CD8-positive, alpha-beta memory T cell (primary cell): ENCODE results near the gene ITIH5. TPM values are rescaled to one million over a fixed set of nuclear protein-coding genes. Genes with fewer than 3 reads are reported as not detected.

Source experiments
- CTCF ChIA-PET: fragments of 350-600 bp; sonication (Branson Sonifier 250); formaldehyde crosslinking; loops from one replicate; lab custom pipeline; 2021; ENCODE audit warnings: antibody characterized with exemption; lab: Charles Lee
- POLR2A ChIA-PET: fragments of 350-600 bp; sonication (Branson Sonifier 250); formaldehyde crosslinking; loops from one replicate; lab custom pipeline; 2021; ENCODE audit warnings: antibody characterized with exemption; lab: Charles Lee
- DNase-seq, 5 donors: peaks; one replicate each; pipeline versions ENCODE4 v3.0.0 to v3.0.0-alpha.2; 2020 to 2022; ENCODE audit warnings: mixed read lengths in 1 of 5
- H3K27ac ChIP-seq: one replicate; pipeline ENCODE4 v1.7.0; 2013; ENCODE audit warnings: low read depth, mild to moderate bottlenecking, low read length, moderate library complexity
- H3K27me3 ChIP-seq: 2 replicates; pipeline ENCODE4 v1.7.0; 2013; ENCODE audit warnings: low read length, mild to moderate bottlenecking; ENCODE audit not compliant: insufficient read depth, poor library complexity, severe bottlenecking
- H3K36me3 ChIP-seq: 2 replicates; pipeline ENCODE4 v1.7.0; 2013; ENCODE audit warnings: mild to moderate bottlenecking, low read length, moderate library complexity; ENCODE audit not compliant: insufficient read depth
- H3K4me1 ChIP-seq: 2 replicates; pipeline ENCODE4 v1.7.0; 2013; ENCODE audit warnings: mild to moderate bottlenecking, low read length, moderate library complexity; ENCODE audit not compliant: insufficient read depth
- H3K4me3 ChIP-seq: 2 replicates; pipeline ENCODE4 v1.7.0; 2013; ENCODE audit warnings: mild to moderate bottlenecking, low read length
- H3K9me3 ChIP-seq: 2 replicates; pipeline ENCODE4 v1.7.0; 2013; ENCODE audit warnings: mild to moderate bottlenecking, low read length
- H3K27ac Mint-ChIP-seq, 8 donors: one replicate each; pipeline ENCODE4 v1.8.0; 2020 to 2021; ENCODE audit warnings: mixed read lengths in 8 of 8, mild to moderate bottlenecking in 6 of 8, inconsistent platforms in 3 of 8, moderate library complexity in 3 of 8
- H3K27me3 Mint-ChIP-seq, 2 donors: one replicate each; pipeline ENCODE4 v1.8.0; 2020 to 2021; ENCODE audit warnings: mixed read lengths in 2 of 2, mild to moderate bottlenecking in 1 of 2, moderate library complexity in 1 of 2
- H3K36me3 Mint-ChIP-seq, 3 donors: one replicate each; pipeline ENCODE4 v1.8.0; 2020 to 2021; ENCODE audit warnings: mixed read lengths in 3 of 3, inconsistent platforms in 1 of 3, mild to moderate bottlenecking in 1 of 3
- H3K4me1 Mint-ChIP-seq, 3 donors: one replicate each; pipeline ENCODE4 v1.8.0; 2020 to 2021; ENCODE audit warnings: mixed read lengths in 3 of 3, inconsistent platforms in 1 of 3, mild to moderate bottlenecking in 1 of 3
- H3K4me3 Mint-ChIP-seq, 7 donors: one replicate each; pipeline ENCODE4 v1.8.0; 2020 to 2021; ENCODE audit warnings: mixed read lengths in 7 of 7, mild to moderate bottlenecking in 6 of 7, moderate library complexity in 4 of 7, inconsistent platforms in 2 of 7
- H3K9me3 Mint-ChIP-seq, 5 donors: one replicate each; pipeline ENCODE4 v1.8.0; 2020 to 2022; ENCODE audit warnings: mixed read lengths in 5 of 5, mild to moderate bottlenecking in 3 of 5, moderate library complexity in 2 of 5, inconsistent platforms in 1 of 5
- polyA plus RNA-seq: library from polyadenylated mRNA; unstranded; fragments of 300-500 nt; fragmentation: Illumina TruSeq; gene quantifications from one replicate; pipeline ENCODE4 v1.2.3, GENCODE V29; 2021
- total RNA-seq, 2 experiments: library from RNA; stranded (reverse); gene quantifications; one replicate each; pipeline ENCODE4 v1.2.3, GENCODE V29; 2021

The ITIH5 gene
- total and polyA plus RNA-seq, 3 experiments from 2014 or later, result not detected

DNA sequence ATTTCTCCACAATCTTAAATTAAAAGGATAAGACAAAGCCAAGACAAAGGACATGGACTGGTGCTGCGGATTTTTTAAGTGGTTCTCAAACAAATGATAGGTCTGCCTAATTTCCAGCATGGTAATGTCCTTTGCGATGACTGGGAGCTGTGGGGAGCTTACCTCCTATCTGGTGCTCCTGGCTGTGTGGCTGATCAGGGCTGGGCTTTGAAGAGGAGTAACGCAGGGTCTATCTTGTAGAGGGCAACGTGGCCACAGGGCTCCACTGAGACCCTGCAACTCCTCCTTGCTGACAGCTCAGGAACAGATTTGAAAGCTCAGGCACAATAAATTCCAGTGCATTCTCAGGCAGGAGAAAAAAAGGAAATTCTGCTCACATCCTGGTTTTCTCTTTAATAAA is 152.8 kb downstream of the ITIH5 start:
- Mint-ChIP-seq H3K27me3 (peaks cover 0 to 3% of the 10 kb centered on the region in 2 donors), H3K36me3 (peaks cover 3 to 25% (median 3%) of the 10 kb centered on the region in 3 donors), H3K4me3 (peak overlapping the region in 1 of 7 donors; percentile 40), H3K27ac (peak overlapping the region in 4 of 8 donors; percentile 6 to 68 (median 50)), H3K9me3 (peaks cover 15 to 20% (median 17%) of the 10 kb centered on the region in 5 donors), H3K4me1 (peaks cover 39 to 45% (median 43%) of the 10 kb centered on the region in 3 donors)
- Histone ChIP-seq H3K27ac (no peak overlapping the region), H3K9me3 (peaks cover 8% of the 10 kb centered on the region), H3K27me3 (no peaks in the 10 kb centered on the region), H3K36me3 (no peaks in the 10 kb centered on the region), H3K4me3 (no peak overlapping the region), H3K4me1 (peaks cover 21% of the 10 kb centered on the region)
- ChIA-PET CTCF (interaction anchor here (1.3 kb wide), 1 partner anchor 12 kb away, joined by 7 read pairs; no protein-coding TSS in a partner anchor), POLR2A (interaction anchor here (0.7 kb wide), 1 partner anchor 30 kb away, joined by 3 read pairs; no protein-coding TSS in a partner anchor)
- no peak for DNase-seq

DNA sequence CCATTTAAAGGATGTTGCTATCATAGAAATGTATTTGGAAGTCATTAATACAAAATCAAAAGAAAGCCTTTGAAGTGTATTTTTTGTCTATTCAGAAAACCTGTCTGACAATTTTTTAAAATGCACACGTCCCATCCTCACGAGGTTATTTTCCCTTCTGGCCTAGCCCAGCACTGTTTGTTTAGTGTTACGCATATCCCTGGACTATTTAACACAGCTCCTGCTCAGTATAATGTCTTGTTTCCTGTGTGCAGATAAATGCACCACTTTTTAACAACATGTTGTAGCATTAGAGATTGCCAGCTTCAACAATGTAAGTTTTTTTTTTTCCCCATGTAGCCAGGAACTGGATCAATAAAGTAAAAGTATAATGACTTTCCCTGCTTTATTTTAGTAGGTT is 153.3 kb downstream of the ITIH5 start:
- Histone ChIP-seq H3K4me3 (no peak overlapping the region), H3K27me3 (no peaks in the 10 kb centered on the region), H3K36me3 (no peaks in the 10 kb centered on the region), H3K9me3 (peaks cover 8% of the 10 kb centered on the region), H3K4me1 (peaks cover 25% of the 10 kb centered on the region), H3K27ac (no peak overlapping the region)
- Mint-ChIP-seq H3K27ac (peak overlapping the region in 6 of 8 donors; percentile 3 to 68 (median 28)), H3K27me3 (peaks cover 0 to 3% of the 10 kb centered on the region in 2 donors), H3K4me3 (no peak overlapping the region), H3K4me1 (peaks cover 43 to 50% (median 48%) of the 10 kb centered on the region in 3 donors), H3K9me3 (peaks cover 15 to 22% (median 17%) of the 10 kb centered on the region in 5 donors), H3K36me3 (peaks cover 3 to 30% (median 6%) of the 10 kb centered on the region in 3 donors)
- POLR2A ChIA-PET, result interaction anchor here (0.7 kb wide), 1 partner anchor 29 kb away, joined by 3 read pairs; no protein-coding TSS in a partner anchor
- no peak for DNase-seq
- CTCF ChIA-PET, result interaction anchor here (1.3 kb wide), 1 partner anchor 12 kb away, joined by 7 read pairs; no protein-coding TSS in a partner anchor

DNA sequence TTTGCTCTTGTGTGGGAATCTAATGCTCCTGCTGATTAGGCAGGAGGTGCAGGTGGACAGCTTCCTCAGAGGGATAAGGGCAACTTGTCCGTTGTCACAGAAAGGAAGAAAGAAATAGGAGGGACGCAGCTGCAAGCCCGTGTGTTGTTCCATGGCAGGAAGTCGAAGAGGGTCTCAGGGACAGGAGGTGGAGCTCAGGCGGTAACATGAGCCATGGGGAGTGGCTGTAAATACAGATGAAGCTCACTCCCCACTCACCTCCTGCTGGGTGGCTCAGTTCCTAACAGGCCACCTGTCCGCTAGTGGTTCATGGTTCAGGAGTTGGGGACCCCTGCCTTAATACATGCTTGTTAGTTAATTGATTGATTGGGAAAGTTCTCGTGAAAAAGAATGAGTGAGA is 154.3 kb downstream of the ITIH5 start:
- Histone ChIP-seq H3K27me3 (no peaks in the 10 kb centered on the region), H3K4me3 (no peak overlapping the region), H3K27ac (no peak overlapping the region), H3K4me1 (peaks cover 34% of the 10 kb centered on the region), H3K9me3 (peaks cover 8% of the 10 kb centered on the region), H3K36me3 (no peaks in the 10 kb centered on the region)
- DNase-seq, result no peak
- peaks cover 16 to 24% (median 17%) of the 10 kb centered on the region in 5 donors for H3K9me3 Mint-ChIP-seq
- ChIA-PET POLR2A (no interaction called here), CTCF (interaction anchor here (0.7 to 1.5 kb wide), 2 partner anchors 9 to 88 kb away, joined by 3 read pairs; no protein-coding TSS in a partner anchor)
- peaks cover 3 to 31% (median 6%) of the 10 kb centered on the region in 3 donors for H3K36me3 Mint-ChIP-seq
- peaks cover 0 to 3% of the 10 kb centered on the region in 2 donors for H3K27me3 Mint-ChIP-seq
- H3K4me3 Mint-ChIP-seq, result peak overlapping the region; percentile 45 to 76 (median 59)
- H3K4me1 Mint-ChIP-seq, result peaks cover 50 to 60% (median 57%) of the 10 kb centered on the region in 3 donors
- H3K27ac Mint-ChIP-seq, result peak overlapping the region; percentile 34 to 91 (median 84)

GRCh38 chr10:7511612-7512011 is 155.2 kb downstream of the ITIH5 start:
- H3K4me1 Mint-ChIP-seq, result peaks cover 55 to 69% (median 66%) of the 10 kb centered on the region in 3 donors
- POLR2A ChIA-PET, result no interaction called here

More at GRCh38 chr10:7511612-7512011, 155.2 kb downstream of the ITIH5 start:
- H3K27me3 Mint-ChIP-seq, result peaks cover 0 to 1% of the 10 kb centered on the region in 2 donors
- Histone ChIP-seq H3K27me3 (no peaks in the 10 kb centered on the region), H3K36me3 (no peaks in the 10 kb centered on the region), H3K4me3 (no peak overlapping the region), H3K4me1 (peaks cover 40% of the 10 kb centered on the region), H3K9me3 (peaks cover 8% of the 10 kb centered on the region), H3K27ac (no peak overlapping the region)
- H3K9me3 Mint-ChIP-seq, result peaks cover 16 to 24% (median 17%) of the 10 kb centered on the region in 5 donors
- CTCF ChIA-PET, result interaction anchor here (1.5 kb wide), 1 partner anchor 87 kb away, joined by 3 read pairs; no protein-coding TSS in a partner anchor
- H3K36me3 Mint-ChIP-seq, result peaks cover 3 to 31% (median 6%) of the 10 kb centered on the region in 3 donors
- DNase-seq, result no peak
- H3K4me3 Mint-ChIP-seq, result peak overlapping the region in 1 of 7 donors; percentile 65
- H3K27ac Mint-ChIP-seq, result peak overlapping the region in 7 of 8 donors; percentile 6 to 88 (median 48)

Other genes starting within 250 kb of the ITIH5 start
- gene ITIH2, start 36.4 kb upstream of the ITIH5 start, total RNA-seq, result not detected
- gene ITIH2, start 36.4 kb upstream of the ITIH5 start, polyA plus RNA-seq, result not detected
- gene KIN, start 121.0 kb upstream of the ITIH5 start, total RNA-seq, result 10 to 100 TPM; 15.4 to 17.7 TPM
- 4.8 TPM for gene KIN, start 121.0 kb upstream of the ITIH5 start, polyA plus RNA-seq
- gene ATP5F1C, start 121.2 kb upstream of the ITIH5 start, total RNA-seq, result 100 to 1,000 TPM; 272 to 309 TPM
- gene ATP5F1C, start 121.2 kb upstream of the ITIH5 start, polyA plus RNA-seq, result 370 TPM
- 10 to 100 TPM; 22.5 to 22.6 TPM for gene TAF3, start 151.5 kb upstream of the ITIH5 start, total RNA-seq
- 16.9 TPM for gene TAF3, start 151.5 kb upstream of the ITIH5 start, polyA plus RNA-seq